HG03460 (cell line): ENCODE results near the gene SCNN1B.
"Not testable (repeated sequence)": the region's sequence is repeated elsewhere in the genome, so short reads cannot be mapped to it uniquely, and the experiment has no call there.

Source experiments
- ATAC-seq: cut with Tn5 transposase; IDR thresholded peaks from one replicate; pipeline ENCODE4 v1.9.1; 2021; ENCODE audit not compliant: unreplicated experiment

SCNN1B gene

DNA sequence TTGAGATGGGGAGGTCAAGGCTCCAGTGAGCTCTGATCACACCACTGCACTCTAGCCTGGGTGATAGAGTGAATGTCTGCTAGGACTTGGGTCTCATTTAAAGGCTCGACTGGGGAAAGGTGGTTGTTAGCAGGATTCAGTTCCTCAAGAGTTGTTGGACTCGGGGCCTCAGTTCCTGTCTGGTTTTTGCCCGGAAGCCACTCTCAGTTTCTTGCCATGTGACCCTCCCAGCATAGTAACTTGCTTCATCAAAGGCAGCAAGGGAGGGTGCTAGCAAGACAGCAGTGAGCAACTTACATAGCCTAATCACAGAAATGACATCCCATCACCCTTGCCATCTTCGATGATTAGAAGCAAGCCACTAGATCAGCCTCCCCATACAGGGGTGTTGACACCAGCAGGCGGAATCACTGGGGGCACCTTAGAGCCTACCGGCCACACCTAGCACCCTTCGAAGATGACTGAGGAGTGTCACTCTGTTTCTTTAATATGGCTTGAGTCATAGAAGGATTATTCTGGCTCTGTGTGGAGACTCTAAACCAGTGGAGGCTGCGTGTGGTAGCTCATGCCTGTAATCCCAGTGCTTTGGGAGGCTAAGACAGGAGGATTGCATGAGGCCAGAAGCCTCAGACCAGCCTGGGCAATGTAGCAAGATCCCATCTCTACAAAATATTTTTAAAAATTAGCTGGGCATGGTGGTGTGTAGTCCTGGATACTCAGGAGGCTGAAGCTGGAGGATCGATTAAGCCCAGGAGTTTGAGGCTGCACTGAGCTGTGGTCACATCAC is 13.2 kb upstream of the SCNN1B start:
- no peak for ATAC-seq

DNA sequence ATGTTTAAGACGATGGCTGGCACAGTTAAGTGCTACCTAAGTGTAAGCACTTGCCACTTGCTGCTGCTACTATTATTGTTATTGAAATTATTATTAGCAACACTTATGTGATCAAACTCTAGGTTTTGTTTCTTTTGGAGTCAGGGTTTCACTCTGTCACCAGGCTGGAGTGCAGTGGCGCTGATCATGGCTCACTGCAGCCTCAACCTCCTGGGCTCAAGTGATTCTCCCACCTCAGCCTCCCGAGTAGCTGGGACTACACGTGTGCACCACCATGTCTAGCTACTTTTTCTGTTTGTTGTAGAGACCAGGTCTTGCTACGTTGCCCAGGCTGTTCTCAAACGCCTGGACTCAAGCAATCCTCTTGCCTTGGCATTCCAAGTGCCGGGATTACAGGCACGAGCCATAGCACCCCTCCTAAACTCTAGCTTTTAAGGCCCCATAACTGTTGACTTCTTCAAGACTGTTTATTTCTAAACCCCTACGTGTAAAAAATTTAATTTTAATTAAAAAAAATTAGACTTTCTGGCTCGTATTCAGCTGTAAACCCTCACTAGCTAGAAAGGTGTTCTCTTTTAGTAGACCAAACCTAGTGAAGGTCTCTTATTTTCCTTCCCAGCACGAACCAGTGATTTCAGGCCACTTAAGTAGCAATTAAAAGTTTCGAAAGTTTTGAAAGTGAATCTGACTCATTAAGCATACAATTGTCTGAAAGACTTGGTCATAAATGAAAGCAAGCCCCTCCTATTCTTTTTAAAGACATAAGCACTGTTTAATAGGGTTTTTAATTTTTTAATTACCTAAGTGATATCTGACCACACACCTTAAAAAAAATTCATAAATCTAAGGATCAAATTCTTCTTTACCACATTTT is 11.7 kb upstream of the SCNN1B start:
- ATAC-seq = no peak

DNA sequence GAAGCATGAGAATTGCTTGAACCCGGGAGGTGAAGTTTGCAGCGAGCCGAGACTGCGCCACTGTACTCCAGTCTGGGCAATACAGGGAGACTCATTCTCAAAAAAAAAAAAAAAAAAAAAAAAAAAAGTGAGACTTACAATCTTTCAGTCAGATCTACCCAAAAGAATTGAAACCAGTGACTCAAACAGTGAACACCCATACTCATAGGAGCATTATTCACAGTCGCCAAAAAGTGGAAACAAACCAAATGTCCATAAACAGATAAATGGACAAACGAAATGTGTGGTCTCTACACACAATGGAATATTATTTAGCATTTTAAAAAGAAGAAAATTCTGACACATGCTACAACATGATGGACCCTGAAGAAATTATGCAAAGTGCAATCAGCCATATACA is 9.1 kb upstream of the SCNN1B start:
- no peak for ATAC-seq

DNA sequence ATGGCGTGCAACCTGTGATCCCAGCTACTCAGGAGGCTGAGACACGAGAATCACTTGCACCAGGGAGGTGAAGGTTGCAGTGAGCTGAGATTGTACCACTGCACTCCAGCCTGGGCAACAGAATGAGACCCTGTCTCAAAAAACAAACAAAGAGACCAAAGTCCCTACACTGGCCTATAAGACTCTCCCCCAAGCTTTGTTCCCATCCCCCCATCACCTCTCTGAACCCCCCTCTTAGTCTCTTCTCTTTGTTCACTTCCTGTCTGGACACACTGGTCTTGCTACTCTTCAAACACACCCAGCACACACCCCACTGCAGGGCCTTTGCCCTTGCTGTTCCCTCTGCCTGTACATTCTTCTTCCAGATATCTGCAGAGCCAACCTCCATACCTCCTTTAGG is 7.8 kb upstream of the SCNN1B start:
- no peak for ATAC-seq

DNA sequence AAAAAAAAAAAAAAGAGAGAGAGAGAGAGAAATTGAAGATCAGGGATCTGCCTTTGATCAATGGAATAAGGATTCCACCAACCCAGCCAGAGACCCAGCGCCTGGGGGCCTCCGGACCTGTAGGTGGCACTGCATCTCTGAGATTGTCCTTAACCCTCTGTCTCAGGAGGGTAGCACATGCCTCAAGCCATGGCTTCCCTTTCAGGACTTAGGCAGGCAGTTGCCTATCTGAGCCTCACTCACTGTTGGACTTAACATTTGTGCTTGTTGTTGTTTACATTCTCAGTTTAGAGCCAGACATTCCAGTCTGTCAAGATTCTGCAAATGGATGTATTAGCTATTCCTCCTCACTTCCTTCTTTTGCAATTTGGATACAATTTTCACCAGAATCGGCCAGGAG is 5.1 kb upstream of the SCNN1B start:
- ATAC-seq = no peak

DNA sequence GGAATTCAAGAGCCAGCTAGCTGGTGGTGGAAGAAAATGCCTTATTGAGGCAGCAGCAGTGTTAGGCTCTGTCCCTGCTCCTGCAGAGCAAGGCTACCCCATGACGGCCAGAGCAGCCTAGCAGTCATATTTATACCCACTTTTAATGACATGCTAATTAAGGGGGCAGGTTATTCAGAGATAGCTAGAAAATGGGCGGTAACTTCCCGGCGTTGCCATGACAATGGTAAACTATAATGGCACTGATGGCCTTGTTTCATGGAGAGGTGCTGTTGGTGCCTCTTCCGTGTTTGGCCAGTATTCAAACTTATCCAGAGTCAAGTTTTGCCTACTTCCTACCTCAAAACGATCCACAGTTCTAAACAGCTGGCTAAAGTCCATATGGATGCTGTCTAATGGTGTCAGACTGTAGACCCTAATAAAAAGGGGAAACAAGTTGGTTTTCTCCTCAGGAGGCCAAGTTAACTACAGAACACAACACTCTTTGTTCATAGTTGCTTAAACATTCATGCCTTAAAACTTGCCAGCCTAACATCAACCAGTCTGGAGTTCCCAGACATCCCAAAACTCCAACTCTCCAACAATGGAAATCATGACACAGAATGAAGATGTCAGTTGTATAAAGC is 3.7 kb upstream of the SCNN1B start:
- no peak for ATAC-seq

DNA sequence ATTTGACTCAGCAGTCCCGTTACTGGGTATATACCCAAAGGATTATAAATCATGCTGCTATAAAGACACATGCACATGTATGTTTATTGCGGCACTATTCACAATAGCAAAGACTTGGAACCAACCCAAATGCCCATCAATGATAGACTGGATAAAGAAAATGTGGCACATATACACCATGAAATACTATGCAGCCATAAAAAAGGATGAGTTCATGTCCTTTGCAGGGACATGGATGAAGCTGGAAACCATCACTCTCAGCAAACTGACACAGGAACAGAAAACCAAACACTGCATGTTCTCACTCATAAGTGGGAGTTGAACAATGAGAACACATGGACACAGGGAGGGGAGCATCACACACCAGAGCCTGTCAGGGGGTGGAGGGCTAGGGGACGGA is 2.3 kb upstream of the SCNN1B start:
- not testable (repeated sequence) for ATAC-seq

DNA sequence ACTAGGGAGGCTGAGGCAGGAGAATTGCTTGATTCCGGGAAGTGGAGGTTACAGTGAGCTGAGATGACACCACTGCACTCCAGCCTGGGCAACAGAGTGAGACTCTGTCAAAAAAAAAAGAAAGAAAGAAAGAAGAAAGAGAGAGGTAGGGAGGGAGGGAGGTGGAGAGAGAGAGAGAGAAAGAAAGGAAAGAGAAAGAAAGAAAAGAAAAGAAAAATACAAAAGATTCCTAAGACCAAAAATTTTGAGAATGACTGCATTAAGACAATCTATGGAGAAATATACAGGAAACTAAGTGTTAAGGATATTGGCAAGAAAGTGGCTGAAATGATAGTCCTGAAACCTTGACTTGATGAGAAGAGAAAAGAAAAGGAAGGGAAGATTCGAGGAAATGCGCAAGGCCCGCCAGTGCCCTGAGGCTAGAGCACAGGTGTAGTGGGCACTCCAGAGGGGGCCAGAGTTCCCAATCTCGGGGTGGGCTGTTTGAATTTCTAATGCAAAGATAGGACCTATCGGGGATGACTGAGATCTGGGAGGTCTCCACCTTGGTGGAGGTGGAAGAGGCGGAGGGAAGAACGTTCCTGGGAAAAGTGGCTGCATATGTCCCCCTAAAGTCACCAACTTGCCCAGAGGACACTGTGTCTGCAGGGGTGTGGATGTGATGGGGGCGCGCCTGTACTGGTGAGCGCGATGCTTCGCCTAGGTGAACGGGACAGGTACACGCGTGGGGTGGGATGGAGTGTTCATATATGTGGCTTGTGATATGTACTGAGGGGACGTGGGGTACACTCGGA is 654 bp upstream of the SCNN1B start:
- ATAC-seq = no peak

DNA sequence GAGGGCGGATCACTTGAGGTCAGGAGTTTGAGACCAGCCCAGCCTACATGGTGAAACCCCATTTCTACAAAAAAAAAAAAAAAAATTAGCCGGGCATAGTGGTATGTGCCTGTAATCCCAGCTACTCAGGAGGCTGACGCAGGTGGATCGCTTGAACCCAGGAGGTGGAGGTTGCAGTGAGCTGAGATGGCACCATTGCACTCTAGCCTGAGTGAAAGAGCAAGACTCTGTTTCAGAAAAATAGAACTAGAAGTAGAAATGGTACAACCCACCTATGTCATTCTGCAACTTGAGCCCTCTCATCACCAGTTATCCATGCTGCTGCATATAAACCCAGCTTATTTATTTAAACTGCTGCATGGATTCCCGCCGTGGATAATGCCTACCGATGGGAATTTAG is 1.6 kb downstream of the SCNN1B start:
- no peak for ATAC-seq

DNA sequence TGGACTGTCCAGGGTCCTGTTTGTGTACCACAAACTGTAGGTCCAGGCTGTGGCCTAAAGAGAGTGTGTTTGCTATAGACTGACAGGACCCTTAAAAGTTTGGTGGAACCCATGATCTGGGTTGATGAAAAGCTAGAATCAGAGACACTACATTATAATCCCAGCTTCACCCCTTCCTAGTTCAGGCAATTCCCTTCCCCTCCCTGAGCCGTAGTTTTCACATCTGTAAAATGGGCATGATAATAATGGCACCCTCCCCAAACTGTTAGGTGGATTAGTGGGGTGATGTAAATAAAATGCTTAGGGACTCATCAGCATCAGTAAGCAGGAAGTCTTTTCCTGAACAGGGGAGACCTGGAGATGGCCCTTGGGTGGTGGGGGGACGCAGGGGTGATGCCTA is 2.5 kb downstream of the SCNN1B start:
- no peak for ATAC-seq

DNA sequence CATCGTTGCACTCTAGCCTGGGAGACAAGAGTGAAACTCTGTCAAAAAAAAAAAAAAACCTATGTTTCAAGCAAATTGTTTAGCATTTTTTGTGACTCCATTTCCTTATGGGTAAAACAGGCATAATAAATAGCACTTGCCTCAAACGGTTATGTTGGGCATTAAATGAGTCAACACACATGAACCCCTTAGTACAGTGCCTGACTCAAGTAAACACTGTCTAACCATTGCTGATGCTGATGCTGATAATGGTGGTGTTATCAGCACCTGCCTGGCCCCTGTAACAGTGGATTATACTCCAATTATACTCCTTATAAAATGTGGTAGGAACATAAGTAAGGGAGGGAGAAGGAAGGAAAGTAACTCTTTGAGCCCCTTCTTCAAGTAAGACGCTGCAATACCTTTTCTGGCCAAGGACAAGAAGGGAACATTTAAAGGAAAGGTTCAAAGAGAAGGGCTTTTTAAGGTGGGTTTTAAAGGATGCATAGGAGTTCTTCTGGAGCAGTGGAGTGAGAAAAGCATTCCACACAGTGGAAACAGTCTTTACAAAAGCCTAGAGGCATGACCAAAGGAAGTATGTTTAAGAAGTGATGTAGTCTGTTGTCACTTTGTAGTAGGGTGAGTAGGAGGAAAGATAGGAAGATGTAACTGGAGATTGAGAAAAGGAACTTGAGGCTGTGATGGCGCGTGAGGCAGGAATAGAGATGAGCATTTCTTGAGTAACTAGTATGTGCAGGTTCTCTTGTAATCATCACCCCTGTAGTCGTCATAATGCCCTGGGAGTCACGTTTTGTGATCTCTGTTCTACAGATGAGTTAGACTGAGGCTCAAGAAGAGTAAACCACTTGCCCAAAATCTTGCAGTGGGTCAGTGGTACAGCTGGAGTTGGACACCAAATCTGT is 4.3 kb downstream of the SCNN1B start:
- no peak for ATAC-seq

DNA sequence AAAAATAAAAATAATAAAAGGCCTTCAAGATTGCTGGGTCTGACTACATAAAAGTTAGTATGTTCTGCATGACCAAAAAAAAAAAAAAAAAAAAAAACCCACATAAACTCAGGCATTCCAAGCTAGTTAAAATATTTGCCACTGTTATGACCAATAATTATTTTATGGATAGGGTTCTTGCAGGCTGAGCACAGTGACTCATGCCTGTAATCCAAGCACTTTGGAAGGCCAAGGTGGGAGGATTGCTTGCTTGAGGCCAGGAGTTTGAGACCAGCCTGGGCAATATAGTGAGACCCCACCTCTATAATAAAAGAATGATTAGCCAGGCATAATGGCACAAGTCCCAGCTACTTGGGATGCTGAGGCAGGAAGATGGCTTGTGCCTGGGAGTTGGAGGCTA is 8.1 kb downstream of the SCNN1B start:
- no peak for ATAC-seq

DNA sequence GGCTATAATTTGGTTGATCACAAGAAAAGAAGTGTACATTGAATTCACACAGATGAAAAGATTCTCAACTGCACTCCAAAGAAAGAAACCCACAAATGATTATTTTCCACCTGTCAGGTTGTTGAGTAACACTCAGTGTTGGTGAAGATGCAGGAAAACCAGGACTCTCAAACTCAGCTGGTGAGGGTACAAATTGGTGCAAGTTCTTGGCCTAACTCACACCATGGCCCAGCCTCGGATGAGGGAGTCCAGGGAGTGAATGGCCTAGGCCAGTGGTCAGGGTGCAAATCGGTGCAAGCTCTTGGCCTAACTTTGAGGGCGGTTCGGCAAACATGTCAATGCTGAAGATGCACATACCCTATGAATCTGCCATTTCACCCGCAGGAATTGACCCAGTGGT is 8.6 kb downstream of the SCNN1B start:
- ATAC-seq = no peak

DNA sequence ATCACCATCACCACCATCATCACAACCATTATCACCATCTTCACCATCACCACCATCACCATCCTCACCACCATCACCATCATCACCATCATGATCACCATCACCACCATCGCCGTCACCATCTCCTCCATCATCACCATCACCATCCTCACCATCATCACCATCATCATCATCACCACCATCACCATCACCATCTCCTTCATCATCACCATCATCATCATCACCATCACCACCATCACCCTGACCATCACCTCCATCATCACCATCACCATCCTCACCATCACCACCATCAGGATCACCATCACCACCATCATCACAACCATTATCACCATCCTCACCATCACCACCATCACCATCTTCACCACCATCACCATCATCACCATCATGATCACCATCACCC is 14.1 kb downstream of the SCNN1B start:
- no peak for ATAC-seq

DNA sequence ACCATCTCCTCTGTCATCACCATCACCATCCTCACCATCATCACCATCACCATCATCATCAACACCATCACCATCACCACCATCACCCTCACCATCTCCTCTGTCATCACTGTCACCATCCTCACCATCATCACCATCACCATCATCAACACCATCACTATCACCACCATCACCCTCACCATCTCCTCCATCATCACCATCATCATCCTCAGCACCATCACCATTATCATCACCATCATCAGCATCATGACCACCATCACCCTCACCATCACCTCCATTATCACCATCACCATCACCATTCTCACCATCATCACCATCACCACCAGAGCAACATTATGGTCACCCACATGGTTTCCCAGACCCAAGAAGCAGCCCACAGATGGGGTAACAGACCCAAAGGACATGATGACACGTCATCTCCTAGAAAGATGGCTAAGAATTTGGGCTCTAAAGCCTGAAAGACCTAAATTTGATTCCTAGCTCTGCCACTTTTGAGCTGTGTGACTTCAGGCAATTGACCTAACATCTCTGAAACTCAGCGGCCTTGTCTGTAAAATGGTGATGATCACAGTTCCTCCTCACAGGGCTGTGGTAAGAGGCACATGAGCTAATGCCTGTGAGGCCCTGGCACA is 14.6 kb downstream of the SCNN1B start:
- no peak for ATAC-seq

DNA sequence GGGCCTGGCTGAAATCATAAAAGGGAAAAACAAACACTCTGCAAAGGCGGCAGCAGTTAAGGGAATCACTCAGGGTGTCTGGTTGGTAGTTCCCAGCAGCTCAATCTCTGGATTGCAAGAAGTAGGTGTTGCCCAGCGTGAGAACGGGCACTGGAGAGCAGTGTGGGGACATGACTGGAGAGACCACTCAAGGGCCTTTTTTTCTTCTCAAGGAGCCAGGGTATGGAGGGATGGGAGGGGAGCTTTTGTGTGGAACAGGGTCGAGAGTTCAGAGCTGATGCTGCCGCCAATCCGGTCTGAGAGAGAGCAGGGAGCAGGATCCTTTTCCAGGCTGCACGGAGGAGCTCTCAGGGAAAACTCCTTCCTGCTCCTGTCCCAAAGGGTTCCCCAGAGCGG is 15.2 kb downstream of the SCNN1B start:
- no peak for ATAC-seq

DNA sequence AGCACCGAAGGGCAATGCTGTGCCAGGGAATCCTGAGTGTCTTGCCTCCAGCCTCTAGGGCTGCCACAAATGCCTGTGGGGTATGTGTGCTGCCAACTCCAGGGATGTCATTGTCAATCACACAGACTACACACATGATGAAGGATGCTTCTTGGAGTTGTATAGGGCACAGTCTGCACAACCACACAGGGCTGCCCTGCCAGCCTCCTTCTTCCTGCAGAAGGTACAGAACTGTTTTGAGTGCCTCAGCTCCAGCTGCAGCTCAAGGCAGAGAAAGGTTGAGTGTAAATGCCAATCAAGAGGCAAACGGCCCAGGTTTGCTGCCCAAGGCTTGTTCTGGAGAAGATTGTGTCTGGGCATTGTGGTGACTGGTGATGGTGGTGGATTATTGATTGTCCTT is 15.6 kb downstream of the SCNN1B start:
- ATAC-seq = no peak

DNA sequence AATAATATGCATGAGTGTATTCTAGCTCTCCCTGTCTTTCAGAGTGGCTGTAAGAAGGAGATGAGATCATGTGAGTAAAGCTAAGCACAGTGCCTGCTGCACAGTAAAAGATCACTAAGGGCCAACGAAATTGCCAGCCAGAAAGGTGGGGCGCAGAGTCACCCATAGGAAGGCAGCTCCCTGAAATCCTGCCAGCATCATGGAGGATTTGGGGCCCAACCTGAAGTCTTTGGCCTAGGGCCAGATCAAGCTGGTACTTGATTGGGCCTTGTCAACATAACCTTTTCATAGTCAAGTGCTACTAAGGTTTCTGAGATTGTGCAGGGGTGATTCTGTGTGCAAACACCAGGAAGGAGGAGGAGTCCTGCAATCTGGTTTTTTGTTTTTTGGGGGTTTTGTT is 16.5 kb downstream of the SCNN1B start:
- no peak for ATAC-seq

DNA sequence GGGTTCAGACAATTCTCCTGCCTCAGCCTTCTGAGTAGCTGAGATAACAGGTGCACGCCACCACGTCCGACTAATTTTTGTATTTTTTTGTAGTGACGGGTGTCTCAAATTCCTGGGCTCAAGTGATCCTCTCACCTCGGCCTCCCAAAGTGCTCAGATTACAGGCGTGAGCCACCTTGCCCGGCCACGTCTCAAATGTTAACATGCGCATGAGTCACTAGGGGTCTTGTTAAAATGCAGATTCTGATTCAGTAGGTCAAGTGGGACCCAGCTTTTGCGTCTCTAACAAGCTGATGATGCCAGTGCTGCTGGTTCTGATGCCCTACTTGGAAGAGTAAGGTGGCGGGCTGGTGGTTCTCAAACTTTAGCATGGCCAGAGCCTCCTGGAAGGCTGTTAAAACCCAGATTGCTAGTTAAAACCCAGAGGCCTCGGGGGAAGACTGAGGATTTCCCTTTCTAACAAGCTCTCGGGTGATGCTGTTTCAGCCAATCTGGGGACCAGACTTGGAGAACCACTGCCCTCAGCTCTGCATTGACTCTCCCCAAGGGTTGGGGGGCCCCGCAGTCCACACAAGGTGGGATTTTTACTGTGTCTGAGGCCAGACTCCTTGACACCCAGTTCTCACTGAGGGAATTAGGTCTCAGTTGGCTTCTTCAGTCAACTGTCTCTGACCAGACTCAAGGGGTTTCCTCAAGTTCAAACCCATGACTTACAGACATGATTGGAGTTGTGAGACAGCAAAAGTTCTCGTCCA is 17.9 kb downstream of the SCNN1B start:
- no peak for ATAC-seq
